Activated T-cell treated with anti-CD3 and anti-CD28 coated beads, Interleukin-2, amount 50 U/mL, for 1 hour (primary cell): ENCODE results near the gene AHCTF1.

ENCODE experiments used
- DNase-seq: peaks from one replicate; pipeline ENCODE4 v3.0.0-alpha.2; 2020

The AHCTF1 gene

DNA sequence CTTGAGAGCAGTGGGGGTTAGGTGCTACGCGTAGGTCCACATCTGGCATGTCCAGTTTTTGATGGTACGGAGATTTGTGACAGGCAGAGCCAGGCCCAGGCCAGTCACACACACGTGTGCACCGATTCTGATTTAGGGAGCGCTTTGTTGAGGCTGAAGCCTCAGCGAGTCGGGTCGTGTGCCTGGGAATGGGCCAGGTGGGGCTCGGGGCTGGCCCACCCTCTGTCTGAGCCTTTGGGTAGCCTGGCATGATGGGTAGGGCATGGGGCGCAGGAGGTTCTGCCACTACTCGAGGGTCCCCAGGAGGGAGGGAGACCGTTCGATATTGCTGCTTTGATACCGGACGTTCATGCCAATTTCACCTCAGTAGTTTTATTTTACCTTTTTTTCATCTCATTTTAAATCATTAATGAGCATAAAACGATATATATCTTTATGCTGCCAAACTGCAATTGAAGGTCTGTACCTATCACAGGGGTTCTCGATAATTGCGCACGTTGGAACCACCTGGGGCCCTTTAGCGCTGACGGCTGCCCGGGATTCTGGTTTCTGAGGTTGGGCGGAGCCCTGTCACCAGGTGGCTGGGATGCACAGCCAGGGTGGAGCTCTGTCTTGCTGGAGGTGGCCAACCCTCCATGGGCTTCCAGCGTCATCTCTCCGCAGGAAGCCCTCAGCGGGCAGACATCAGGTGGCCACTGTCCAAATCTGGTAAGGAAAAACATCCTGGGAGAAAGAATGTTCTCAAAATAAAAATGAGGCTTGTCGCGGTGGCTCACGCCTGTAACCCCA, 135.6 kb downstream of the AHCTF1 start:
- no peak for DNase-seq

DNA sequence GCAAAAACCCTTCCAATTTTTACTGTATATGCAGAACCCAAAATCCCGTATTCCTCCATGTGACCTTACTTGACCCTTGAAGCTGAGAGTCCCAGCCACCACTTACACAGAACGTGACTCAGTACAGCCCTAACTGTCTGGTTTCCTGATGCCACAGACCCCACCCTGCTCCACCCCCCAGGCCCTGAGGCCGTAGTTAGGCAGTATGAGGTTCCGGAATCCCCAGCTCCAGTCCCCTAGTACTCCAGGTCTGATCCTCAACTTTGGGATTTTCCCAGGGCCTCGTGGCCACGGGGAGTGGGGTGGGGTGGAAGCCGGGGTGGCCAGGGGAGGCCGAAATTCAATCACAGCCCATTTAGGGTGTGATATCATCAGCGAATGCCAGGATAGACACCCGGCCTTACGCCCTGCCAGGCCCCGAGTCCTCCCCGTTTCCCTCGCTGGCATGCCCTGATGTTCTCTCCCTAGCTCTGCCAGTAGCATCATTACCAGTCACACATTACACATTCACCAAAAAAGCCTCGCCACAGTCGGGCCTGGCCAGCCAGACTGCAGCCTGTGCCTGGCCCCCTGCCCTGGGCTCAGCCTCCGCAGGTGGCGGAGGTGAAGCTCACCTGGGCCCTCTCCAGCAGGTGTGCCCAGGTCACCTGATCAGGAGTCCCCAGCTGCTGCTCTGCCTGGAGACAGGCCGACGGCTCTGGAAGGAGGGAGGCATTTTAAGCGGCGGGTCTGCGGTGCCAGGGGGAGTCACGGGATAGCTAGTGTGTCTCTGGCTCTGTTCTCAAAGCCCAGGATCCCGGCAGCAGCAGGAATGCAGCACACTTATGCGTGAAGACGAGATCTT, 136.7 kb downstream of the AHCTF1 start:
- no peak for DNase-seq

DNA sequence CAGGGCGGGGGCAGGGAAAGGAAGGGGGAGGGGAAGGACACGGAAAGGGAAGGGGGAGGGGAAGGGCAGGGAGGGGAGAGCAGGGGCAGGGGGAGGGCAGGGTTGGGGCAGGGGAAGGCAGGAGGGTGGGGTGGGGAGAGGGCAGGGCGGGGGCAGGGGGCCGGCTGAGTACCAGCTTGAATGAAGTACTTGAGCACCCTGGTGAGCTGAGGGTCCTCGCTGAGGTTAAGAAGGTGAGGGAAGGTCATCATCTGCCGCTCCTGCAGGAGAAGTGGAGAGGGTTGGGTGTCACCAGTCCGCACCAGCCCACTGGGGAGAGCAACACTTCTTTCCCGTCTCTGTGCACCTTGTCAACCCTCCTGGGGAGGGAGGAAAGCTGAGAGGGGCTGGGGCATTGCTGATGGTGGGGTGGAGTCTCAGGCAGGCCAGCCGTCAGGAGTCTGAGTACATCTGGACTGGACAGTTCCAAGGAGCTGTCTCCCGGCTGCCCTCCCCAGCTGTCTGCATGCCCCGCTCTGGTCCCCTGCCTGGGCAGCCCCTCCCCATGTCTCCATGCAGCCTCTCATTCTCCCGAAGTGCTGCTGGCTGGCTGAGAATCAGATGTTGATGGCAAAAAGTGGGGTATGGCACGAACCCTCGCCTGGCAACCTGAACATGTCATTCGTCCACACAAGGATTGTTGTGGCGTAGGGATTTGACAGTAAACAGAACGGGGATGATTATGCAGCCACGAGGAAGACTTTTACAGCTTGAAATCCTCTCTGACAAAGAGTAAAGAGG, 137.5 kb downstream of the AHCTF1 start:
- DNase-seq = no peak

DNA sequence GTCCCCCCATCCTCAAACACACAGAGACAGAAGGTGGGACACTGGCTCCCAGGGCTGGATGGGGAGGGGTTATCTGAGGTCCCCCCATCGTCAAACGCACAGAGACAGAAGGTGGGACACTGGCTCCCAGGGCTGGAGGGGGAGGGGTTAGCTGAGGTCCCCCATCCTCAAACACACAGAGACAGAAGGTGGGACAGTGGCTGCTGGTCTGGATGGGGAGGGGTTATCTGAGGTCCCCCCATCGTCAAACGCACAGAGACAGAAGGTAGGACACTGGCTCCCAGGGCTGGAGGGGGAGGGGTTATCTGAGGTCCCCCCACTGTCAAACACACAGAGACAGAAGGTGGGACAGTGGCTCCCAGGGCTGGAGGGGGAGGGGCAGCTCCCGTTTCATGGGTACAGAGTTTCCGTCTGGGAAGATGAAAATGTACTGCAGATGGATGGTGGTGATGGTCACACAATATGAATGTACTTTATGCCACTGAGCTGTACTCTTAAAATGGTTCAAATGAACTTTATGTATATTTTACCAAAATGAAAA, 138.3 kb downstream of the AHCTF1 start:
- DNase-seq = no peak

DNA sequence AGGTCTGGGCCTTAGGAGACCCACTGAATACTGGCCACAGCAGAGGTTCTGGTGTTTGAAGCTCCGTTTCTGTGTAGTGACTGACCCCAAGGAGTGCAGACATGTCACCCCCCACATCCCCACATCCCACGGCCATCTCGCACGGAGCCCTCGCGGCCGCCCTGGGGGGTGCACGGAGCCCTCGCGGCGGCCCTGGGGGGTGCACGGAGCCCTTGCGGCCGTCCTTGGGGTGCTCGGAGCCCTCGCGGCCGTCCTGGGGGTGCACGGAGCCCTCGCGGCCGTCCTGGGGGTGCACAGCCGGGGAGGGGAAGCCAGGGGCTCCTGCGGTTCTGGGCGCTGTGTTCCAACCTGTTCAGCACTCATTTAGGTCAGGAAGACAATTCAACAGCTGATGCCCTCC, 139.1 kb downstream of the AHCTF1 start:
- DNase-seq = no peak

DNA sequence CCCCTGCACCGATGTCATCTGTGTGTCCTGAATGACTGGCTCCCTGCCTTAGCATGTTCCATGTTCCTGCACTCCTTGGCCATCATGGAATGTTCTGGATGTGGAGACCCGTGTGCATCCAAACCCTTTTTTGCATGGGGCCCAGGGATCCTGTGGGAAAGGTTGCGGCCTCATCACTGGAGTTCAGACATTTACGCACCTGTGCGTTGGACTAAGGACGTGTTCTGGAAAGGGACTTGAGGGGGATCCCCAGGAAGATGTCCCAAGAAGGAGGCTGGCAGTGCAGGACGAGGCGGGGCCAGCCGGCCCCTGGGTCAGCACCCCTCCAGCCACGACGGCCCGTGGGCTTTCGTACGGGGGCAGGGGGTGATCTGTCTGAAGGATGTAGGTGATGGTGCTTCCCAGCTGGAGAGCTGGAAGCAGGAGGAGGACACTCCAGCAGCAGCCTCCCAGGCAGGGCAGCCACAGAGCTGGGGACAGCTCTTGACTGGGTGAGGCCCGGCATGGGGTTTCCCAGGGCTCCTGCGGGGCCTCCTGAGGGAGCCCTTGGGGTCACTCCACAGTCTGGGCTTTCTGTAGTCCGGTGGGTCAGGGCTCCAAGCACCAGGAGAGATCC, 140.3 kb downstream of the AHCTF1 start:
- DNase-seq = no peak

DNA sequence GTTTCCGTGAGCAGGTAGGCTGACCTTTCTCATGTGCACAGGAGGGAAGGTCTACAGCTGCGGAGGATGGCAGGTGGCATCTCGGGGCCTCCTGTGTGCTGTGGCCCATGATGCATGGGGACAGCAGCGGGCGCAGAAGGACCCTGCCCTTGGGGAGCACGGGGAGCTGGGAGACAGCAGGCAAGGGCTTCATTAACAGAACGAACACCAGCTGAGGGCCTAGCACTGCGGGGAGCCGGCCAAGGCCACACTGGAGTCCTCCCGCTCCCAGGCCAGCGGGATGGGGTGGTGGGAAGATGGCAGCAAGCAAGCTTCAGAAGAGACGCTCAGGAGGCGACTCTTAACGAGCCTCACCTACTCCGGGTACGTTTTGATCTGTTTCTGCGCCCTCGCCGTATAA, 140.9 kb downstream of the AHCTF1 start:
- DNase-seq = no peak

DNA sequence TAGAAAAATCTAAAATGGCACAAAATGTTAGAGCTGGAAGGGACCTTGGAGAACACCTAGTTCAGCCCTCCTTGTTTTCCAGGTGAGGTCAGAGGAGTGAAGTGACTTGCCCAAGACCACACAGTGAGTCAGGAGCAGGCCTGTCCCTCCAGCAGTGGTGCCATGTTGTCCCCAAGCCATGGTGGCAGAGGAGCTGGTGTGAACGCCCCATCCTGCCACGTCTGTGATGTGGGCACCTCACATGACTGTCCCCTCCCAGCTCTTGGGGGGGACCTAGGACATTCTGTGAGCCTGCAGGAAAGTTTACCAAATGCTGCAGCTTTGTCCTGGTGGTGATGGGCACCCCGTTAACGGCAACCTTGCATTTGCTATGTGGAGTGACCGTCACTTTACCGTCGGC, 141.4 kb downstream of the AHCTF1 start:
- DNase-seq = no peak

DNA sequence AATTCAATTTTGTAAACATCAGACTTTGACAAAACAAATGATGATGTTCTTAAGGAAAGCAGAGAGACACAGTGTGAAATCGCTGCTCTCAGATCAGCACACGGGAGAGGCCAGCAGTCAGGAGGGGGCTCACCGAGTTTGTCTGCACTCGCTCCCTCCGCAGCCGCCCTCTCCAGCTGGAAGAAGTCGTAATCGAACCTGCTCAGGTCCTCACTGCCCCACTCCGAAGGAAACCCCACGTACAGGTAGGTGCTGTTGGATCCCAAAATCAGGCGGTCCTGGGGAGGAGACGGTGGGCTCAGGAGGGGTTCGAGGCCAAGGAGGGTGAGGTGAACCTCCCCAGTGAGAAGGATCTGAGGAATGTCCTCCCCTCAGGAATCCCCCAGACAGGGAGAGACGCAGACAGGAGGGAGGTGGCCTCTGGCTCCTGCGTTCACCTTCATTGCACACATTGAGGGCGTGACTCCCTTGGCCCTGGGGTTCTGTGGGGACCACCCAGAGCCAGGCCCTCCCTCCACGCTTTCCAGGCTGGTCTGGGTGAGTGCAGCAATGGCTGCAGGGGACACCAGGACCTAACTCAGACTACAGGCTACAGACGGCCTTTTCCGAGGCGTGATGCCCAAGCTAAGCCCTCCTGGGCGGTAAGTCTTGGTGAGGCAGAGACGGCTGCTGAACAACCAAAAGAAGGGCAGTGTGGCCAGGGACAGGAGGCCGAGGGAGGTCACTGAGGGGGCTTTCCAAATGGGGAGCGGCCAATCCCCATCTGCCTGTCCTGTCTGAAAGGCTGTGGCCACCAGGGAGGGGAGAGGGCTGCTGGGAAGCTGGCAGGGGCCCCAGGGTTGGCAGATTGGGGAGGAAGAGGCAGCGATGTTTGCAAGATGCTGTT, 142.1 kb downstream of the AHCTF1 start:
- DNase-seq = no peak
